ENCODE results near the gene CTNNA3.

The CTNNA3 gene

GRCh38 chr10:66999762-67000545 lies 696.0 kb downstream of the CTNNA3 start:
- no peak for DNase-seq

GRCh38 chr10:66996996-66997395 lies 699.0 kb downstream of the CTNNA3 start:
- DNase-seq, result no peak

- DNase-seq, result no peak
Measured at GRCh38 chr10:66990143-66990830, 705.7 kb downstream of the CTNNA3 start.

- no peak for DNase-seq
Measured at GRCh38 chr10:66983475-66983818, 712.5 kb downstream of the CTNNA3 start.

- no peak for DNase-seq
Measured at GRCh38 chr10:66982792-66983474, 713.1 kb downstream of the CTNNA3 start.

- DNase-seq, result no peak
Measured at GRCh38 chr10:66982053-66982420, 714.0 kb downstream of the CTNNA3 start.

- no peak for DNase-seq
Measured at GRCh38 chr10:66981361-66982052, 714.5 kb downstream of the CTNNA3 start.

- no peak for DNase-seq
Measured at GRCh38 chr10:66980246-66980815, 715.7 kb downstream of the CTNNA3 start.

- peak; percentile 4 for DNase-seq
Measured at GRCh38 chr10:66964946-66965345, 731.0 kb downstream of the CTNNA3 start.

GRCh38 chr10:66958466-66958865 lies 737.5 kb downstream of the CTNNA3 start:
- DNase-seq, result no peak

GRCh38 chr10:66951896-66952295 lies 744.1 kb downstream of the CTNNA3 start:
- no peak for DNase-seq

- no peak for DNase-seq
Measured at GRCh38 chr10:66943590-66943989, 752.4 kb downstream of the CTNNA3 start.

GRCh38 chr10:66942407-66942806 lies 753.6 kb downstream of the CTNNA3 start:
- DNase-seq, result no peak

- no peak for DNase-seq
Measured at GRCh38 chr10:66941491-66941890, 754.5 kb downstream of the CTNNA3 start.

GRCh38 chr10:66940965-66941364 lies 755.0 kb downstream of the CTNNA3 start:
- DNase-seq, result no peak

GRCh38 chr10:66934711-66935110 lies 761.3 kb downstream of the CTNNA3 start:
- no peak for DNase-seq

- DNase-seq, result no peak
Measured at GRCh38 chr10:66931949-66932343, 764.0 kb downstream of the CTNNA3 start.

- DNase-seq, result no peak
Measured at GRCh38 chr10:66931340-66931948, 764.6 kb downstream of the CTNNA3 start.

- no peak for DNase-seq
Measured at GRCh38 chr10:66929375-66929774, 766.6 kb downstream of the CTNNA3 start.

GRCh38 chr10:66928776-66929175 lies 767.2 kb downstream of the CTNNA3 start:
- no peak for DNase-seq

GRCh38 chr10:66927971-66928770 lies 767.8 kb downstream of the CTNNA3 start:
- no peak for DNase-seq

Data from cortex of kidney (tissue), 1 donor.